ENCODE data around the gene STRADA. TPM values are rescaled to one million over a fixed set of nuclear protein-coding genes. Genes with fewer than 3 reads are reported as not detected.
A peak's percentile ranks its signal among the peaks of the same experiment; 100 is the strongest.

Gene STRADA
- 23.9 TPM for total RNA-seq

GRCh38 chr17:63741408-63742173 is at the start of gene STRADA:
STRADA (minus strand) TSS chr17:63741799; CDS start chr17:63728369, 13,430 bp downstream.
- peak; percentile 99 for DNase-seq

- DNase-seq = no peak
Observed at GRCh38 chr17:63790057-63790456, 48.5 kb upstream of the STRADA start.

GRCh38 chr17:63786971-63787711 is 45.5 kb upstream of the STRADA start:
- DNase-seq = no peak

- no peak for DNase-seq
Observed at GRCh38 chr17:63786117-63786516, 44.5 kb upstream of the STRADA start.

- DNase-seq = no peak
Observed at GRCh38 chr17:63785556-63785955, 44.0 kb upstream of the STRADA start.

GRCh38 chr17:63783522-63783921 is 41.9 kb upstream of the STRADA start:
- DNase-seq = no peak

- no peak for DNase-seq
Observed at GRCh38 chr17:63780928-63781327, 39.3 kb upstream of the STRADA start.

- no peak for DNase-seq
Observed at GRCh38 chr17:63780507-63780906, 38.9 kb upstream of the STRADA start.

GRCh38 chr17:63775420-63775819 is 33.8 kb upstream of the STRADA start:
- no peak for DNase-seq

- DNase-seq = peak; percentile 8
Observed at GRCh38 chr17:63774969-63775265, 33.3 kb upstream of the STRADA start.

GRCh38 chr17:63774141-63774968 is 32.8 kb upstream of the STRADA start, which contains the start of gene DDX42:
DDX42 (plus strand) TSS chr17:63774170; CDS start chr17:63787050, 12,880 bp downstream.
- DNase-seq = peak; percentile 76

- DNase-seq = peak; percentile 100
Observed at GRCh38 chr17:63773272-63774140, 31.9 kb upstream of the STRADA start, which contains the start of gene CCDC47. CCDC47 (minus strand) TSS chr17:63773597; CDS start chr17:63766175, 7,422 bp downstream.

- DNase-seq = peak; percentile 56
Observed at GRCh38 chr17:63772801-63773271, 31.2 kb upstream of the STRADA start.

- DNase-seq = no peak
Observed at GRCh38 chr17:63768433-63768832, 26.8 kb upstream of the STRADA start.

- DNase-seq = no peak
Observed at GRCh38 chr17:63766754-63767153, 25.2 kb upstream of the STRADA start.

- no peak for DNase-seq
Observed at GRCh38 chr17:63764716-63765115, 23.1 kb upstream of the STRADA start.

- DNase-seq = no peak
Observed at GRCh38 chr17:63762161-63763078, 20.8 kb upstream of the STRADA start.

GRCh38 chr17:63760771-63761539 is 19.4 kb upstream of the STRADA start:
- DNase-seq = no peak

GRCh38 chr17:63758428-63758827 is 16.8 kb upstream of the STRADA start:
- DNase-seq = no peak

- DNase-seq = no peak
Observed at GRCh38 chr17:63754046-63754445, 12.4 kb upstream of the STRADA start.
